Peyer's patch (tissue), 4 donors: ENCODE results near the gene CERS2. TPM values are rescaled to one million over a fixed set of nuclear protein-coding genes. Genes with fewer than 3 reads are reported as not detected.

Experiments used
- DNase-seq, 3 donors: peaks; one replicate each; pipeline ENCODE4 v3.0.0-alpha.2; 2017 to 2019
- H3K27ac ChIP-seq, 4 donors: fragments of 200-600 bp; sonication (generic); one replicate each; pipeline ENCODE4 v1.5.1; 2016 to 2019
- H3K27me3 ChIP-seq, 2 donors: fragments of 200-600 bp; sonication (generic); one replicate each; pipeline ENCODE4 v1.5.1; 2019
- H3K36me3 ChIP-seq, 3 donors: fragments of 200-600 bp; sonication (generic); one replicate each; pipeline ENCODE4 v1.5.1; 2016 to 2019
- H3K4me1 ChIP-seq, 4 donors: fragments of 200-600 bp; sonication (generic); one replicate each; pipeline ENCODE4 v1.5.1; 2016 to 2019
- H3K4me3 ChIP-seq, 4 donors: fragments of 200-600 bp; sonication (generic); 1 replicate in 3 of 4; 2 replicates in 1 of 4; pipeline ENCODE4 v1.5.1; 2016 to 2019; ENCODE audit warnings: mild to moderate bottlenecking in 1 of 4
- H3K9me3 ChIP-seq, 4 donors: fragments of 200-600 bp; sonication (generic); one replicate each; pipeline ENCODE4 v1.5.1; 2016 to 2019; ENCODE audit warnings: mild to moderate bottlenecking in 1 of 4
- CTCF ChIP-seq, 6 experiments: fragments of 450-650 bp in 4 of 6; fragments of 200-600 bp in 2 of 6; sonication (generic) in 1 of 6; IDR thresholded peaks; one replicate each; pipeline ENCODE4 v1.5.1; 2017 to 2019; ENCODE audit warnings: antibody characterized with exemption in 6 of 6, mild to moderate bottlenecking in 3 of 6, moderate library complexity in 1 of 6
- POLR2A ChIP-seq, 2 donors: fragments of 450-650 bp; IDR thresholded peaks; one replicate each; pipeline ENCODE4 v1.5.1; 2017; ENCODE audit warnings: antibody characterized with exemption in 2 of 2, mild to moderate bottlenecking in 2 of 2, moderate library complexity in 2 of 2
- total RNA-seq, 4 donors: library from RNA; depleted of rRNA; stranded (reverse); fragments of >200 nt; gene quantifications; one replicate each; pipeline ENCODE4 v1.1.0, GENCODE V29; 2016

Gene CERS2
- total RNA-seq, 4 donors from 2014 or later, result 48.7 to 212 (median 156) TPM

GRCh38 chr1:150965605-150966004, 9.0 kb downstream of the CERS2 start:
- peaks cover 0 to 81% (median 9%) of the 10 kb centered on the region in 3 donors for H3K36me3 ChIP-seq
- no peaks in the 10 kb centered on the region for H3K9me3 ChIP-seq
- H3K4me1 ChIP-seq, result peaks cover 0 to 10% (median 0%) of the 10 kb centered on the region in 4 donors
- H3K4me3 ChIP-seq, result no peak overlapping the region
- TF ChIP-seq POLR2A (IDR thresholded peaks at IDR 0.05), result no peak
- no peak for TF ChIP-seq CTCF (IDR thresholded peaks at IDR 0.05)
- DNase-seq, result no peak
- no peaks in the 10 kb centered on the region for H3K27me3 ChIP-seq
- H3K27ac ChIP-seq, result no peak overlapping the region

GRCh38 chr1:150964164-150964489, 10.5 kb downstream of the CERS2 start:
- Histone ChIP-seq H3K27ac (no peak overlapping the region), H3K9me3 (no peaks in the 10 kb centered on the region), H3K27me3 (no peaks in the 10 kb centered on the region), H3K36me3 (peaks cover 0 to 96% (median 9%) of the 10 kb centered on the region in 3 donors), H3K4me3 (no peak overlapping the region), H3K4me1 (no peaks in the 10 kb centered on the region)
- DNase-seq, result peak in 1 of 3 donors; percentile 23
- TF ChIP-seq POLR2A (IDR thresholded peaks at IDR 0.05) (no peak), CTCF (IDR thresholded peaks at IDR 0.05) (no peak)

DNA sequence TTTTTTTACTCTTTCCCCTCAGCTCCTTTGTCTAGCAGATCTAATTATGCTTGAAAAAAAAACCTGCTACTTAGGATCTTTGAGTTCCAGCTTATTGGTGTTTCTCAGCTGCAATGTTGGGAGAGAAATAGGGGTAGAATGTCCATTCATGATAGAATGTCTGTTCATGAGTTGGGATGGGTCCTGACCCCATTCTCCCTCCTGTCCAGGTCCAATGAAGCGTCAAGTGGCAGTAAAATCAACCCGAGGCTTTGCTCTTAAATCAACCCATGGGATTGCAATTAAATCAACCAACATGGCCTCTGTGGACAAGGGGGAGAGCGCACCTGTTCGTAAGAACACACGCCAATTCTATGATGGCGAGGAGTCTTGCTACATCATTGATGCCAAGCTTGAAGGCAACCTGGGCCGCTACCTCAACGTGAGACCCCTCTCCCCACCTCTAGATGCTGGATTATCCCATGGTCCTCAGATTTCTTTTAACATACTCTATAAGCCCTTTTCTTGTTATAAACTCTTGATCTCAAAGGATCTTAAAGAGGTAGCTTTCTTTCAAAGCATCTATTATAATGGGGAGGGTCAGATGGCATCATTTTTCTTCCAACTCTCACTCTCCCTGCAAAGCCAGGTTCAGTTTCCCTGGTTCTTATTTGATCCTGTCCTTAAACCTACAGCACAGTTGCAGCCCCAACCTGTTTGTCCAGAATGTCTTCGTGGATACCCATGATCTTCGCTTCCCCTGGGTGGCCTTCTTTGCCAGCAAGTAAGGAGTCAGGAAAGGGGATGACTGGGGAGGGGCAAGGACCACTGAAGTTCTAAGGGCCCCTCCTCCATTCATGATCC, 11.1 kb downstream of the CERS2 start:
- Histone ChIP-seq H3K27ac (no peak overlapping the region), H3K4me1 (no peaks in the 10 kb centered on the region), H3K4me3 (no peak overlapping the region), H3K9me3 (no peaks in the 10 kb centered on the region), H3K36me3 (peaks cover 0 to 96% (median 9%) of the 10 kb centered on the region in 3 donors), H3K27me3 (no peaks in the 10 kb centered on the region)
- no peak for TF ChIP-seq CTCF (IDR thresholded peaks at IDR 0.05)
- TF ChIP-seq POLR2A (IDR thresholded peaks at IDR 0.05), result no peak
- peak in 1 of 3 donors; percentile 4 for DNase-seq

- Histone ChIP-seq H3K27me3 (no peaks in the 10 kb centered on the region), H3K4me1 (no peaks in the 10 kb centered on the region), H3K4me3 (no peak overlapping the region), H3K9me3 (no peaks in the 10 kb centered on the region), H3K36me3 (peaks cover 0 to 92% (median 0%) of the 10 kb centered on the region in 3 donors), H3K27ac (no peak overlapping the region)
- TF ChIP-seq CTCF (IDR thresholded peaks at IDR 0.05), result no peak
- no peak for TF ChIP-seq POLR2A (IDR thresholded peaks at IDR 0.05)
- DNase-seq, result no peak
Observed at GRCh38 chr1:150961756-150962155, 12.9 kb downstream of the CERS2 start.

DNA sequence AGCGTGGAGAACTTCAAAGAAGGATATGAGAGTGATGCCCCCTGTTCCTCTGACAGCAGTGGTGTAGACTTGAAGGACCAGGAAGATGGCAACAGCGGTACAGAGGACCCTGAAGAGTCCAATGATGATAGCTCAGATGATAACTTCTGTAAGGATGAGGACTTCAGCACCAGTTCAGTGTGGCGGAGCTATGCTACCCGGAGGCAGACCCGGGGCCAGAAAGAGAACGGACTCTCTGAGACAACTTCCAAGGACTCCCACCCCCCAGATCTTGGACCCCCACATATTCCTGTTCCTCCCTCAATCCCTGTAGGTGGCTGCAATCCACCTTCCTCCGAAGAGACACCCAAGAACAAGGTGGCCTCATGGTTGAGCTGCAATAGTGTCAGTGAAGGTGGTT, 14.0 kb downstream of the CERS2 start:
- Histone ChIP-seq H3K9me3 (no peaks in the 10 kb centered on the region), H3K4me3 (no peak overlapping the region), H3K27ac (no peak overlapping the region), H3K4me1 (no peaks in the 10 kb centered on the region), H3K36me3 (peaks cover 0 to 83% (median 0%) of the 10 kb centered on the region in 3 donors), H3K27me3 (no peaks in the 10 kb centered on the region)
- DNase-seq, result peak in 1 of 3 donors; percentile 43
- TF ChIP-seq POLR2A (IDR thresholded peaks at IDR 0.05) (no peak), CTCF (IDR thresholded peaks at IDR 0.05) (no peak)
